Adipocyte (in vitro differentiated cells): ENCODE results near the gene KCNK5.

Experiments
- DNase-seq: peaks from one replicate; pipeline ENCODE4 v3.0.0-alpha.2; 2015; ENCODE audit warnings: low read depth
- H3K27me3 ChIP-seq: replicated peaks from 2 replicates; pipeline ENCODE4 v1.7.0; 2013; ENCODE audit warnings: mild to moderate bottlenecking, low read length, moderate library complexity; ENCODE audit not compliant: control insufficient read depth, insufficient read depth
- H3K36me3 ChIP-seq: 2 replicates; pipeline ENCODE4 v1.7.0; 2013; ENCODE audit warnings: low read length, mild to moderate bottlenecking, moderate library complexity; ENCODE audit not compliant: control insufficient read depth, insufficient read depth, severe bottlenecking
- H3K4me1 ChIP-seq: 2 replicates; pipeline ENCODE4 v1.7.0; 2013; ENCODE audit warnings: mild to moderate bottlenecking, low read length, moderate library complexity; ENCODE audit not compliant: control insufficient read depth, insufficient read depth
- H3K4me3 ChIP-seq: 2 replicates; pipeline ENCODE4 v1.7.0; 2013; ENCODE audit warnings: mild to moderate bottlenecking, low read length, moderate library complexity
- H3K9ac ChIP-seq: 2 replicates; pipeline ENCODE4 v1.7.0; 2013; ENCODE audit warnings: mild to moderate bottlenecking, low read length, moderate library complexity
- H3K9me3 ChIP-seq: 2 replicates; pipeline ENCODE4 v1.7.0; 2013; ENCODE audit warnings: mild to moderate bottlenecking, low read length, moderate library complexity; ENCODE audit not compliant: control insufficient read depth

The KCNK5 gene

DNA sequence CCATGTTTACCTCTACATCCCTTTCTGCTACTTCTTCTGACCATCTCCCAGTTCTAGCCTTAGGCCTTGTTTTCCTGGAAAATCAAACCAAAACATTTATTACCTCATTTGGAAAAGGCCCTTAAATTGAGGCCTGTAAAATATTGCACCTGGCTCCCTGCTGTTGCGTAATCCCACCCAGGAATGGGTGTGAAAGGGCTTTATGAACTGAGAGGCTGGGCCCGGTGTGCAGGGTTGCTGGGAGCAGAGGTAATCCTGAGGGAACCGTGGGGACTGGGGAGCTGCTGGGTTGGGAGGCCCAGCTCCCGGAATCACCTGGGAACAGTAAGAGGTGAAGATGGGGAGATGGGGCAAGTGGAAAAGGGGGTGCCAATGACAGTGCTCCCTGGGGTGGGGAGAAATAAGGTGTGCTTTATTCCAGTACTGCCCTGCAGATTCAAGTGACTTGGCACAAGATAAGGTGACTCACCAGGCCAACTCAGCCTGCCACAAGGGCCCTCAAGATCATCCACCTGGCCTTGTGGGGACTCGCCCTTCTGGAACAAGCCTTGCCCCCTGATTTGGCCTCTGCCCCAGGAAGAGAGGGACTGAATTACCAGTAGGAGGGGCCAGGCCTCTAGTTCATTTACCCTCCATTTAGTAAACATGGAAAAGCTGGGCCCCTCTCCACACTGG is 44.2 kb downstream of the KCNK5 start:
- DNase-seq, result no peak
- Histone ChIP-seq H3K27me3 (no peaks in the 10 kb centered on the region), H3K9me3 (no peaks in the 10 kb centered on the region), H3K4me1 (peaks cover 3% of the 10 kb centered on the region), H3K9ac (no peak overlapping the region), H3K4me3 (no peak overlapping the region), H3K36me3 (no peaks in the 10 kb centered on the region)

DNA sequence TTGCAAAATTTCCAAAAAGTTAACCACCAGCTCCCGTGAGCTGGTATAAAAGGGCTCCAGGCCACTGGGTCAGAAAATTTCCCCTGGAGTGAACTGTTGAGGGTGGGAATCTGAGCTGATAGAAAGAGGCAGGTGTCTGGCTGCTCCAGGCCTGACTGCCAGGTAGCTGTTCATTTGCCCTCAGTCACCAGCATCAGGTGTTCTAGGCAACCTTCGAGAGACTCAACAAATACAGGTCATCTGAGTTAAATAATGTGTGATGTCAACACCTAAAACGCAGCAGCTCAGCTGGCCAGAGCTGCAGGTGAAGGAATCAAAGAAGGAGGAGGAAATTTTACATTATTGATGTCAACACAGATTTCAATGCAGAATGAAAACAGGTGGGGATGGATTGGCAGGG is 46.7 kb downstream of the KCNK5 start:
- Histone ChIP-seq H3K36me3 (no peaks in the 10 kb centered on the region), H3K27me3 (no peaks in the 10 kb centered on the region), H3K9me3 (peaks cover 6% of the 10 kb centered on the region), H3K9ac (no peak overlapping the region), H3K4me3 (no peak overlapping the region), H3K4me1 (no peaks in the 10 kb centered on the region)
- DNase-seq, result no peak

DNA sequence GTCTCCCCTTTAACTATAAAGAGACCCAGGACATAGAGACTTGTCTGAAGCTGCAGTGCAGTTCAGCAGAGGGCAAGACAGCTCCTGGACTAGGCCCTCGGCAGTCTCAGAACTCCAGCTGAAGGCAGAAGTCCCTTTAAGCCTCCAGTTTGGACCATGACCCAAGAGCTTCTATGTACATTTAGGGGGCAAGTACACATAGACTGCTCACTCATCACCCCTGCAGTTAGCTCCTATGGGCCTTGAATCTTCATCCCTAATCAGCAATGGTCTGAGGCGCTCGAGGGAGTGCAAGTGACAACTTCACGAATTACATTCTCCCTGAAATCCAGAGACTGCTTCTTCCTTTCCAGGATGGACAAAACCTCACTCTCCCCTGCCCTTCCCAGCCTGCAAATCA is 47.4 kb downstream of the KCNK5 start:
- DNase-seq, result no peak
- H3K36me3 ChIP-seq, result no peaks in the 10 kb centered on the region
- no peaks in the 10 kb centered on the region for H3K4me1 ChIP-seq
- no peak overlapping the region for H3K9ac ChIP-seq
- H3K27me3 ChIP-seq, result no peaks in the 10 kb centered on the region
- peaks cover 14% of the 10 kb centered on the region for H3K9me3 ChIP-seq
- no peak overlapping the region for H3K4me3 ChIP-seq

DNA sequence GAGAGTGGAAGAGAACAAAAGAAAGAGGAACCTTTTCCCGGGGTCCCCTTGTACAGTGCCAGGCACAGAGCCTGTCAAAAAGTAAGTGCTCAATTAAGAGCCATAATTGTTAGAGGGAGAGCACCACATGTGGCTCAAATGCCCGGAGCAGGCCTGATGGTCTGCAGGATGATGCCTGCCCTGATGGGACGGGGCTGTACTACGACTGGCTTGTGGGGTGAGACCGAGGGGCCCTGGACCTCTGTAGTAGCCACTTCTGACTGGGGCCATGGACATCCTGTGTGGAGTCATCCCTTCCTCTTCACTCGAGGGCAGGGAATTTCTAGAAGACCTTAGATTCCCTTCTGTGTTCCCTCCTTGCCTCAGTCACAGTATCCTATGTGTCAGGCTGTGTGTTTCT is 47.9 kb downstream of the KCNK5 start:
- Histone ChIP-seq H3K4me1 (no peaks in the 10 kb centered on the region), H3K9me3 (peaks cover 15% of the 10 kb centered on the region), H3K4me3 (no peak overlapping the region), H3K27me3 (no peaks in the 10 kb centered on the region), H3K9ac (no peak overlapping the region), H3K36me3 (no peaks in the 10 kb centered on the region)
- no peak for DNase-seq

DNA sequence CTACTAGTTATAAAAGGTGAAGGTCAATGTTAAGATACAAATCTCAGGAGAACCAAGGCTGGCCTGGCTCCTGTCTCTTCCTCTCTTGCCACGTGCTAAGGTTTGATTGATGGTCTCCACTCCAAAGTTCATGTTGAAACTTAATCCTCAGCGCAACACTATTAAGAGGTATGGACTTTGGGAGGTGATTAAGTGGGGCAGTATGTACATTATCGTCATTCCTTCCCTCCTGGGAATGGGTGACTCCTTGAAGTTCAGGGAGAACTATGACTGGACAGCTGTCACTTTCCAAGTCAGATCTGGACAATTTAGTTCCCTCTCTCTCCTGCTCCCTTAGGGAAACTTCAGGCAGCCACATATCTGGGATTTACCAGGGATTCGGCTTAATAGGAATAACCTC is 50.5 kb downstream of the KCNK5 start:
- Histone ChIP-seq H3K9me3 (peaks cover 15% of the 10 kb centered on the region), H3K9ac (no peak overlapping the region), H3K36me3 (no peaks in the 10 kb centered on the region), H3K4me3 (no peak overlapping the region), H3K27me3 (no peaks in the 10 kb centered on the region), H3K4me1 (no peaks in the 10 kb centered on the region)
- DNase-seq, result no peak

DNA sequence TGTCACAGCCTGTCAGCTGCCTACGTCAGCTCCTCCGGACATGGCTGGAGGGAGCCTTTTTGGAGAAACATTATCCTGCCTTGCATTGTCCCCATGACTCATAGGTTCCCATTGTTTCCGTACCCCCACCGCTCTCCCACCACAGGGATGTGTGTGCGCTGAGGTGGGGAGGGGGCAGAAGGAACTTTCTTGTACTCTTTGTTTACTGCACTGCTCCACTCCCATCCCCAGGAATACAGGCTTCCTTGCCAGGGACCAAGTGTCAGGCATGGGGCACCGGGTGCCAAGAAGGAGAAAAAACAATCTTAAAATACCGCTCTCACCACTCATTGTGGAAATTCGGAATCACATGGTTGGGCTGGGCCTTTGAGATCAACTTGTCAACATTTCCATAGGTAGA is 51.0 kb downstream of the KCNK5 start:
- DNase-seq, result no peak
- Histone ChIP-seq H3K9ac (no peak overlapping the region), H3K4me3 (no peak overlapping the region), H3K36me3 (no peaks in the 10 kb centered on the region), H3K4me1 (no peaks in the 10 kb centered on the region), H3K27me3 (no peaks in the 10 kb centered on the region), H3K9me3 (peaks cover 15% of the 10 kb centered on the region)

DNA sequence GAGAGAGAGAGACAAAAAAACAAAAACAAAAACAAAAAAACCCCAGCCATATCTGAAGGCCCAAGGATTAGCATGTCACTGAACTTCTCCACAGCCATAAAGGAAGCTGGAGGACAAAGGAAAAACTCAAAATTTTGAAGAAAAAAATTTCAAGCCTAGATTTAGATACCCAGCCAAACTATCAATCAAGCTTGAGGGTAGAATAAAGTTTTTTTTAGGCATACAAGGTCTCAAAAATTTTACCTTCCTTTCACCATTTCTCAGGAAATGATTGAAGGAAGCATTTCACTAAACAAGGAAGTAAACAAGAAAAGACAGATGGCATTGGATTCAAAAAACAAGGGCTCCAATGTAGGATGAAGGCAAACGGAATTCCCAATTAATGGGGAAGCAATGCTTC is 52.1 kb downstream of the KCNK5 start:
- H3K4me1 ChIP-seq, result no peaks in the 10 kb centered on the region
- DNase-seq, result no peak
- peaks cover 15% of the 10 kb centered on the region for H3K9me3 ChIP-seq
- H3K27me3 ChIP-seq, result no peaks in the 10 kb centered on the region
- H3K4me3 ChIP-seq, result no peak overlapping the region
- no peak overlapping the region for H3K9ac ChIP-seq
- no peaks in the 10 kb centered on the region for H3K36me3 ChIP-seq

DNA sequence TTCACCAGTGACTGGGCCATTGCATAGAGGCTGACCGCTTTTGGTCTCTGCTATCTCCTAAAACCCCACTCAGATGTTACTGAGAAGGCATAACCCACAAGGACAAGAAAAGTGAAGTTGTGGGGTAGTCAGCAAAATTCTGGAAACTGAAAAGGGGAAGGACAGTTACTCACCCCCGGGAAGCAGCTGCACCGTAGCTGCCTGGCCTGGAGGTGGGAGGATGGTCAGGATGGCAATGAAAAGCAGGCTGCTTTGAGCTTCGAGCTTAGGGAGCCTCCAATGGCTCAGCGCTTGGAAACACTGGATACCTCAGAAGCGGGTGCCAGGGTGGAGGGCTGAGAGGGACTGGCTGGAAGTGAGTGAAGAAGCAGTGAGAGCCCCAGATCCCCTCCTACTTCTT is 56.0 kb downstream of the KCNK5 start:
- H3K4me1 ChIP-seq, result no peaks in the 10 kb centered on the region
- no peaks in the 10 kb centered on the region for H3K36me3 ChIP-seq
- no peak overlapping the region for H3K9ac ChIP-seq
- H3K9me3 ChIP-seq, result peaks cover 26% of the 10 kb centered on the region
- DNase-seq, result no peak
- no peak overlapping the region for H3K4me3 ChIP-seq
- H3K27me3 ChIP-seq, result peaks cover 10% of the 10 kb centered on the region

DNA sequence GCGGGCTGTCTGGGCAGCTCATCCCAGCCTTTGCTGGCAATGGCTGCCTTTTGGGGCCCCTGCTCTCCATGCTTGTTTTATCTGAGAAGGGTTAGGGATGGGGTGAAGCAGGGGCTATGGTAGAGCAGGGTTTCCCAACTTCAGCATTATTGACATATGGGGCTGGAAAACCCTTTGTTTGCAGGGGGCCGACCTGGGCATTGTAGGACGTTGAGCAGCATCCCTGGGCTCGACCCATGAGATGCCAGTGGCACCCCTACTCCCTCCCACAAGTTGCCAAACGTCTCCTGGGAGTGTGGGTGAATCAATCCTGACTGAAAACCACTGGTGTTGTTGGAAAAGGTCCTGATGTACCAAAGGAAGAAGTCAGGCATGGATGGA is 56.9 kb downstream of the KCNK5 start:
- no peak overlapping the region for H3K4me3 ChIP-seq
- H3K9me3 ChIP-seq, result peaks cover 18% of the 10 kb centered on the region
- no peaks in the 10 kb centered on the region for H3K4me1 ChIP-seq
- H3K27me3 ChIP-seq, result peaks cover 17% of the 10 kb centered on the region
- no peaks in the 10 kb centered on the region for H3K36me3 ChIP-seq
- no peak for DNase-seq
- H3K9ac ChIP-seq, result no peak overlapping the region

DNA sequence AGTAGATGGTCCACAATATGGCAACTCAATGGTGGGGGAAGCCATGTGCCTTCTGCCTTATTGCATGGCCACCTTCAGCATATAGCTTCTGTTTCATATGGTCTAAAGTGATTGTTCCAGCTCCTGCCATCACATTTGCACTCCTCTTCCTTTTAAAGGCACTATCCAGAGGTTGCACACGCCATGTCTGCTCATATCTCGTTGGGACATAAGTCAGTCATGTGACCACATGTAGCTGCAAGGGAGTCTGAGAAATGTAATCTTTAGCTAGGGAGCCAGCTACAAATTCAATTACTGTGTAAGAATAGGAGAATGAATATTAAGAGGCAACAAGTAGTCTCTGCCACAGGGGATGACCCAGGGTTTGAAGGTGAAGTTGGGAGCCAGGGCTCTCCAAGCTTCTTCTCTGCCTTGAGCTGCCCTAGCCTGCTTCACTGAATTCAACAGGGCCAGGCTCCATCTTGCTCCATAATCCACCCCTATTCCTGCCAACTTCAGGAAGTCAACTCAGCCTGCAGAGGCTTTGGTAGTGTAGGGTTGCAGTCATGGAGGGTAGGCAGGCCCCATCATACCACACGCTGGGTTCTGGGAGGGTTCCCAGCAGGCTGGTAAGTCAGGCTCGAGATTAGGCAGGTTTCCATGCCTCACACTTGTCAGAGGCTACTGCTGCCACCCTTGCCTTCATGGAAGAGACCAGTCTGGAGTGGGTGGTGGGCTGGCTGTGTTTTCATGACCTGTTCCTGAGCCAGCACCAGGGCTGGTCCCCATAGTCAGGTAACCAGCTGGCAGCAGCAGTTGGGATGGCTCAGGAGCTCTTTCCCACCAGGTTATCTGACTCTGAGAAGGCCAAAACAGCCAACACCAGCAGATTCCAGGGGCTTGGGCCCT is 57.5 kb downstream of the KCNK5 start:
- H3K4me3 ChIP-seq, result no peak overlapping the region
- peaks cover 23% of the 10 kb centered on the region for H3K27me3 ChIP-seq
- no peak for DNase-seq

DNA sequence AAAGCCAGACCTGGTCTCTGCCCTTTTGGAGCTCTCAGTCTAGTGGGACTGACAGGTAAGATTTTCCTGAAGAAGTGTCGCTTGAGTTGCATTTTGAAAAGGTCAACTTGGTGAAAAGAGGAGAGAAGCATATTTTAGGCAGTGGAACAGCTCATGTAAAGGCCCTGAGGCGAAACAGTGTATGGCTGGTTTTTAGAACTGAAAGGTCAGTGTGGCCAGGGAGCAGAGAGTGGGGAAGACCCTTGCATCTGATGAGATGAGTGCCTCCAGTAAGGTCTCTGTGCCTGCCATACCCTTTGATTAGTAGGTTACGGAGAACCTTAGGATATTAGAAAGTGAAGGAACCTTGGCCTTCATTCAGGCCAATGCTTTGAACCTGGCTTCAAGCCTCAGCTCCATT is 58.4 kb downstream of the KCNK5 start:
- peaks cover 12% of the 10 kb centered on the region for H3K9me3 ChIP-seq
- peaks cover 24% of the 10 kb centered on the region for H3K27me3 ChIP-seq
- no peaks in the 10 kb centered on the region for H3K36me3 ChIP-seq
- no peak for DNase-seq
- no peak overlapping the region for H3K4me3 ChIP-seq
- H3K9ac ChIP-seq, result no peak overlapping the region
- H3K4me1 ChIP-seq, result no peaks in the 10 kb centered on the region

More for the DNA sequence above, 57.5 kb downstream of the KCNK5 start:
- H3K36me3 ChIP-seq, result no peaks in the 10 kb centered on the region
- H3K9me3 ChIP-seq, result peaks cover 12% of the 10 kb centered on the region
- H3K4me1 ChIP-seq, result no peaks in the 10 kb centered on the region
- H3K9ac ChIP-seq, result no peak overlapping the region
